Progenitor cell of endocrine pancreas (in vitro differentiated cells): ENCODE results near the gene PKDCC. TPM values are rescaled to one million over a fixed set of nuclear protein-coding genes. Genes with fewer than 3 reads are reported as not detected.
"Not testable (repeated sequence)": the region's sequence is repeated elsewhere in the genome, so short reads cannot be mapped to it uniquely, and the experiment has no call there.

Source experiments
- DNase-seq: peaks from one replicate; pipeline ENCODE4 v3.0.0; 2021; ENCODE audit warnings: low spot score; ENCODE audit not compliant: unreplicated experiment
- H3K27ac Mint-ChIP-seq: 2 replicates; pipeline ENCODE4 v1.8.0; 2021; ENCODE audit warnings: mild to moderate bottlenecking, moderate library complexity, mixed read lengths
- H3K27me3 Mint-ChIP-seq: 2 replicates; pipeline ENCODE4 v1.8.0; 2021; ENCODE audit warnings: mixed read lengths
- H3K36me3 Mint-ChIP-seq: 2 replicates; pipeline ENCODE4 v1.8.0; 2022; ENCODE audit warnings: mixed read lengths; ENCODE audit not compliant: insufficient read depth
- H3K4me1 Mint-ChIP-seq: 2 replicates; pipeline ENCODE4 v1.8.0; 2021; ENCODE audit warnings: low read depth, mixed read lengths
- H3K4me3 Mint-ChIP-seq: 2 replicates; pipeline ENCODE4 v1.8.0; 2021; ENCODE audit warnings: low read depth, mild to moderate bottlenecking, moderate library complexity, mixed read lengths
- H3K9me3 Mint-ChIP-seq: 2 replicates; pipeline ENCODE4 v1.8.0; 2021; ENCODE audit warnings: low read depth, mixed read lengths
- CTCF ChIP-seq: fragments of 200-600 bp; sonication (generic); IDR thresholded peaks from one replicate; pipeline ENCODE4 v1.5.0; 2021; ENCODE audit warnings: antibody characterized with exemption, mild to moderate bottlenecking; ENCODE audit not compliant: unreplicated experiment
- total RNA-seq: library from RNA; stranded (reverse); gene quantifications from 2 replicates; pipeline ENCODE4 v1.2.1, GENCODE V29; 2021

PKDCC gene
- total RNA-seq, 1 donor from 2014 or later = 335 TPM

GRCh38 chr2:42077343-42077742, 29.5 kb downstream of the PKDCC start:
- no peak overlapping the region for H3K4me3 Mint-ChIP-seq
- peaks cover 13% of the 10 kb centered on the region for H3K4me1 Mint-ChIP-seq
- H3K36me3 Mint-ChIP-seq = no peaks in the 10 kb centered on the region
- H3K27ac Mint-ChIP-seq = no peak overlapping the region
- no peaks in the 10 kb centered on the region for H3K9me3 Mint-ChIP-seq
- no peak for TF ChIP-seq CTCF
- no peak for DNase-seq
- H3K27me3 Mint-ChIP-seq = no peaks in the 10 kb centered on the region

- Mint-ChIP-seq H3K36me3 (no peaks in the 10 kb centered on the region), H3K4me1 (peaks cover 17% of the 10 kb centered on the region), H3K27ac (peak overlapping the region; percentile 54), H3K9me3 (no peaks in the 10 kb centered on the region), H3K27me3 (no peaks in the 10 kb centered on the region), H3K4me3 (no peak overlapping the region)
- no peak for DNase-seq
- TF ChIP-seq CTCF = no peak
These were observed 32.0 kb downstream of the PKDCC start for GRCh38 chr2:42079737-42080287.

GRCh38 chr2:42081151-42081550, 33.3 kb downstream of the PKDCC start:
- H3K4me3 Mint-ChIP-seq, H3K9me3 Mint-ChIP-seq, H3K27ac Mint-ChIP-seq, DNase-seq, H3K36me3 Mint-ChIP-seq, H3K27me3 Mint-ChIP-seq: not testable (repeated sequence)
- peaks cover 19% of the 10 kb centered on the region for H3K4me1 Mint-ChIP-seq

GRCh38 chr2:42082016-42082415, 34.2 kb downstream of the PKDCC start:
- Mint-ChIP-seq H3K27ac (no peak overlapping the region), H3K36me3 (no peaks in the 10 kb centered on the region), H3K4me3 (no peak overlapping the region), H3K4me1 (peaks cover 23% of the 10 kb centered on the region), H3K27me3 (no peaks in the 10 kb centered on the region), H3K9me3 (no peaks in the 10 kb centered on the region)
- TF ChIP-seq CTCF = no peak
- no peak for DNase-seq

GRCh38 chr2:42084231-42084671, 36.4 kb downstream of the PKDCC start:
- no peak for DNase-seq
- Mint-ChIP-seq H3K9me3 (no peaks in the 10 kb centered on the region), H3K4me3 (no peak overlapping the region), H3K4me1 (peaks cover 23% of the 10 kb centered on the region), H3K27ac (no peak overlapping the region), H3K36me3 (no peaks in the 10 kb centered on the region), H3K27me3 (no peaks in the 10 kb centered on the region)
- no peak for TF ChIP-seq CTCF

- H3K9me3 Mint-ChIP-seq, H3K36me3 Mint-ChIP-seq, DNase-seq, H3K27ac Mint-ChIP-seq, H3K4me3 Mint-ChIP-seq, H3K27me3 Mint-ChIP-seq: not testable (repeated sequence)
- H3K4me1 Mint-ChIP-seq = peaks cover 20% of the 10 kb centered on the region
These were observed 37.2 kb downstream of the PKDCC start for GRCh38 chr2:42085070-42085469.
